SK-N-SH treated with all-trans-retinoic acid at 6 μM for 48 hours (cell line): Measurements from ENCODE around the gene SLIRP.

Source experiments
- PATZ1 ChIP-seq: fragments of 250-450 bp; sonication (Bioruptor Pico); IDR thresholded peaks from 2 replicates; pipeline ENCODE4 v1.8.0; 2020; ENCODE audit warnings: mild to moderate bottlenecking, moderate library complexity, borderline replicate concordance
- RARB ChIP-seq: fragments of 250-450 bp; sonication (Bioruptor Pico); IDR thresholded peaks from 2 replicates; pipeline ENCODE4 v1.8.0; 2021; ENCODE audit warnings: mild to moderate bottlenecking, moderate library complexity
- ZFP3 ChIP-seq: fragments of 250-450 bp; sonication (Bioruptor Pico); IDR thresholded peaks from 2 replicates; pipeline ENCODE4 v1.5.0; 2020; ENCODE audit warnings: mild to moderate bottlenecking, moderate library complexity
- ZFP30 ChIP-seq: fragments of 450-650 bp; formaldehyde crosslinking; IDR thresholded peaks from 2 replicates; pipeline ENCODE4 v1.5.0; 2022; ENCODE audit warnings: mild to moderate bottlenecking, moderate library complexity
- ZNF565 ChIP-seq: fragments of 450-650 bp; formaldehyde crosslinking; conservative IDR thresholded peaks from 2 replicates; pipeline ENCODE4 v1.5.0; 2020; ENCODE audit warnings: low read depth, mild to moderate bottlenecking, moderate library complexity
- ZNF70 ChIP-seq: fragments of 450-650 bp; formaldehyde crosslinking; IDR thresholded peaks from 2 replicates; pipeline ENCODE4 v1.5.0; 2020; ENCODE audit warnings: mild to moderate bottlenecking, moderate library complexity

GRCh38 chr14:77763978-77764377, 56.1 kb downstream of the SLIRP start:
- no peak for TF ChIP-seq PATZ1 (CRISPR knock-in tag)
- no peak for TF ChIP-seq ZFP3
- TF ChIP-seq ZFP30 (CRISPR knock-in tag), result no peak
- no peak for TF ChIP-seq RARB (CRISPR knock-in tag)
- TF ChIP-seq ZNF565 (CRISPR knock-in tag), result no peak
- no peak for TF ChIP-seq ZNF70 (CRISPR knock-in tag)
